Keratinocyte (primary cell): ENCODE results near the gene TNFAIP3. TPM values are rescaled to one million over a fixed set of nuclear protein-coding genes. Genes with fewer than 3 reads are reported as not detected.

Experiments
- DNase-seq: peaks from one replicate; pipeline ENCODE4 v3.0.0-alpha.2; 2011; ENCODE audit warnings: low read depth, missing footprints, low spot score
- FAIRE-seq: peaks from 2 replicates; lab custom pipeline; 2011; peaks lifted over from hg19 to GRCh38; lab: Jason Lieb, UNC
- H2AFZ ChIP-seq: 2 replicates; pipeline ENCODE4 v1.6.0; 2012; ENCODE audit warnings: low read length, control low read depth, inconsistent platforms; ENCODE audit not compliant: control insufficient read depth
- H3K27ac ChIP-seq: 2 replicates; pipeline ENCODE4 v1.5.1; 2011; ENCODE audit warnings: low read length; ENCODE audit not compliant: control insufficient read depth, insufficient read depth
- H3K27me3 ChIP-seq: 3 replicates; pipeline ENCODE4 v1.6.0; 2011; ENCODE audit warnings: low read length; ENCODE audit not compliant: control insufficient read depth, insufficient read depth; ENCODE audit errors: extremely low read depth
- H3K36me3 ChIP-seq, 2 experiments: 2 replicates in 1 of 2; 3 replicates in 1 of 2; pipeline ENCODE4 v1.5.1; 2011; ENCODE audit warnings: low read length in 2 of 2, mild to moderate bottlenecking in 1 of 2; ENCODE audit not compliant: control insufficient read depth in 2 of 2, insufficient read depth in 2 of 2; ENCODE audit errors: extremely low read depth in 1 of 2
- H3K4me1 ChIP-seq: 3 replicates; pipeline ENCODE4 v1.5.1; 2011; ENCODE audit warnings: low read length; ENCODE audit not compliant: control insufficient read depth, insufficient read depth; ENCODE audit errors: extremely low read depth
- H3K4me2 ChIP-seq: 3 replicates; pipeline ENCODE4 v1.6.0; 2011; ENCODE audit warnings: low read depth, low read length; ENCODE audit not compliant: control insufficient read depth, insufficient read depth; ENCODE audit errors: extremely low read depth
- H3K4me3 ChIP-seq, 3 experiments: fragments of 200-600 bp in 1 of 3; sonication (generic) in 1 of 3; 2 replicates in 2 of 3; 3 replicates in 1 of 3; pipeline ENCODE4 v1.5.1; 2011 to 2016; ENCODE audit warnings: low read length in 3 of 3, mild to moderate bottlenecking in 3 of 3, control low read depth in 2 of 3, inconsistent platforms in 1 of 3, low read depth in 1 of 3, mixed read lengths in 1 of 3, mixed run types in 1 of 3, moderate library complexity in 1 of 3; ENCODE audit not compliant: control insufficient read depth in 2 of 3, insufficient read depth in 2 of 3; ENCODE audit errors: extremely low read depth in 1 of 3
- H3K79me2 ChIP-seq: 2 replicates; pipeline ENCODE4 v1.6.0; 2012; ENCODE audit warnings: low read length; ENCODE audit not compliant: control insufficient read depth, insufficient read depth
- H3K9ac ChIP-seq: 3 replicates; pipeline ENCODE4 v1.6.0; 2011; ENCODE audit warnings: low read length; ENCODE audit not compliant: control insufficient read depth, insufficient read depth; ENCODE audit errors: extremely low read depth
- H3K9me1 ChIP-seq: 3 replicates; pipeline ENCODE4 v1.6.0; 2011; ENCODE audit warnings: low read length; ENCODE audit not compliant: control insufficient read depth, insufficient read depth; ENCODE audit errors: extremely low read depth
- H3K9me3 ChIP-seq: 2 replicates; pipeline ENCODE4 v1.5.1; 2012; ENCODE audit warnings: low read depth, low read length; ENCODE audit not compliant: control insufficient read depth
- H4K20me1 ChIP-seq: 3 replicates; pipeline ENCODE4 v1.6.0; 2011; ENCODE audit warnings: low read length; ENCODE audit not compliant: control insufficient read depth, insufficient read depth; ENCODE audit errors: extremely low read depth
- EZH2 ChIP-seq: IDR thresholded peaks from one replicate; pipeline ENCODE4 v1.6.1; 2012; ENCODE audit warnings: inconsistent platforms, mild to moderate bottlenecking, low read length, moderate library complexity
- dilution Hi-C: fragments of 300-500 bp; cut with MboI; formaldehyde crosslinking; loops from one replicate; pipeline ENCODE4 v1.7.0; 2020; ENCODE audit warnings: low sequenced_read_pairs; ENCODE audit not compliant: extremely low pct_ligation_motif_present
- polyA plus RNA-seq, 5 experiments: library from polyadenylated mRNA; depleted of rRNA in 3 of 5; stranded (reverse) in 3 of 5; stranded (forward) in 1 of 5; unstranded in 1 of 5; fragments of >200 nt; gene quantifications; 1 replicate in 1 of 5; 2 replicates in 3 of 5; 3 replicates in 1 of 5; pipeline versions ENCODE4 v1.2.1 to v1.2.3, GENCODE V29; 2011 to 2012; ENCODE audit warnings: missing spikeins in 2 of 5, low read depth in 1 of 5, low replicate concordance in 1 of 5
- TF ChIP-seq, protein P1 (sequence below), 3 experiments: IDR thresholded peaks in 1 of 3; conservative IDR thresholded peaks in 1 of 3; optimal IDR thresholded peaks in 1 of 3; 2 replicates in 2 of 3; 3 replicates in 1 of 3; pipeline versions ENCODE3 to v1.5.1; 2011; ENCODE audit warnings: low read length in 3 of 3, mild to moderate bottlenecking in 3 of 3, moderate library complexity in 2 of 3, control low read depth in 1 of 3, inconsistent platforms in 1 of 3; ENCODE audit not compliant: insufficient read depth in 2 of 3; ENCODE audit errors: extremely low read depth in 1 of 3

The TNFAIP3 gene
- polyA plus RNA-seq, 1 donor (not counting 4 experiments of a cell fraction or from before 2014, with no cell fraction given) = 141 TPM

GRCh38 chr6:137901454-137901853 is 34.4 kb downstream of the TNFAIP3 start:
- no peak overlapping the region for H3K9ac ChIP-seq
- no peaks in the 10 kb centered on the region for H4K20me1 ChIP-seq
- dilution Hi-C loops = no loop called here
- no peaks in the 10 kb centered on the region for H3K9me1 ChIP-seq
- H3K27me3 ChIP-seq = no peaks in the 10 kb centered on the region
- H3K27ac ChIP-seq = no peak overlapping the region
- H3K4me2 ChIP-seq = no peak overlapping the region
- TF ChIP-seq, protein P1, sequence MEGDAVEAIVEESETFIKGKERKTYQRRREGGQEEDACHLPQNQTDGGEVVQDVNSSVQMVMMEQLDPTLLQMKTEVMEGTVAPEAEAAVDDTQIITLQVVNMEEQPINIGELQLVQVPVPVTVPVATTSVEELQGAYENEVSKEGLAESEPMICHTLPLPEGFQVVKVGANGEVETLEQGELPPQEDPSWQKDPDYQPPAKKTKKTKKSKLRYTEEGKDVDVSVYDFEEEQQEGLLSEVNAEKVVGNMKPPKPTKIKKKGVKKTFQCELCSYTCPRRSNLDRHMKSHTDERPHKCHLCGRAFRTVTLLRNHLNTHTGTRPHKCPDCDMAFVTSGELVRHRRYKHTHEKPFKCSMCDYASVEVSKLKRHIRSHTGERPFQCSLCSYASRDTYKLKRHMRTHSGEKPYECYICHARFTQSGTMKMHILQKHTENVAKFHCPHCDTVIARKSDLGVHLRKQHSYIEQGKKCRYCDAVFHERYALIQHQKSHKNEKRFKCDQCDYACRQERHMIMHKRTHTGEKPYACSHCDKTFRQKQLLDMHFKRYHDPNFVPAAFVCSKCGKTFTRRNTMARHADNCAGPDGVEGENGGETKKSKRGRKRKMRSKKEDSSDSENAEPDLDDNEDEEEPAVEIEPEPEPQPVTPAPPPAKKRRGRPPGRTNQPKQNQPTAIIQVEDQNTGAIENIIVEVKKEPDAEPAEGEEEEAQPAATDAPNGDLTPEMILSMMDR (optimal IDR thresholded peaks at IDR 0.05 in 1 of 3, IDR thresholded peaks at IDR 0.05 in 1 of 3, conservative IDR thresholded peaks at IDR 0.05 in 1 of 3; ENCODE audit: extremely low read depth in 1 of 3, insufficient read depth in 2 of 3, low read length in 3 of 3) = no peak
- TF ChIP-seq EZH2 = no peak
- H3K9me3 ChIP-seq = no peaks in the 10 kb centered on the region
- no peaks in the 10 kb centered on the region for H3K36me3 ChIP-seq
- H2AFZ ChIP-seq = no peak overlapping the region
- no peak for DNase-seq
- no peak for FAIRE-seq
- no peak overlapping the region for H3K4me3 ChIP-seq
- H3K79me2 ChIP-seq = no peaks in the 10 kb centered on the region
- no peaks in the 10 kb centered on the region for H3K4me1 ChIP-seq

- H3K36me3 ChIP-seq = no peaks in the 10 kb centered on the region
- H3K4me2 ChIP-seq = no peak overlapping the region
- DNase-seq = no peak
- H3K79me2 ChIP-seq = no peaks in the 10 kb centered on the region
- no peaks in the 10 kb centered on the region for H3K27me3 ChIP-seq
- TF ChIP-seq EZH2 = no peak
- TF ChIP-seq, protein P1 (optimal IDR thresholded peaks at IDR 0.05 in 1 of 3, IDR thresholded peaks at IDR 0.05 in 1 of 3, conservative IDR thresholded peaks at IDR 0.05 in 1 of 3; ENCODE audit: extremely low read depth in 1 of 3, insufficient read depth in 2 of 3, low read length in 3 of 3) = no peak
- H3K9me3 ChIP-seq = no peaks in the 10 kb centered on the region
- no peaks in the 10 kb centered on the region for H4K20me1 ChIP-seq
- H3K4me1 ChIP-seq = no peaks in the 10 kb centered on the region
- H3K27ac ChIP-seq = no peak overlapping the region
- no peak overlapping the region for H3K9ac ChIP-seq
- FAIRE-seq = no peak
- no peak overlapping the region for H3K4me3 ChIP-seq
- dilution Hi-C loops = no loop called here
- H2AFZ ChIP-seq = no peak overlapping the region
- no peaks in the 10 kb centered on the region for H3K9me1 ChIP-seq
These were observed 35.6 kb downstream of the TNFAIP3 start for GRCh38 chr6:137902699-137903098.
